Measurements from ENCODE around the gene MEG3.

Gene MEG3

GRCh38 chr14:100866666-100867630 lies 41.0 kb downstream of the MEG3 start:
- no peak for DNase-seq

GRCh38 chr14:100867631-100868315 lies 41.9 kb downstream of the MEG3 start:
- no peak for DNase-seq

- DNase-seq, result no peak
Observed at GRCh38 chr14:100868621-100869370, 42.9 kb downstream of the MEG3 start.

- no peak for DNase-seq
Observed at GRCh38 chr14:100871234-100872186, 45.6 kb downstream of the MEG3 start.

GRCh38 chr14:100872259-100873095 lies 46.6 kb downstream of the MEG3 start:
- DNase-seq, result no peak

GRCh38 chr14:100873096-100873482 lies 47.2 kb downstream of the MEG3 start:
- DNase-seq, result no peak

GRCh38 chr14:100874051-100874410 lies 48.1 kb downstream of the MEG3 start:
- DNase-seq, result no peak

- DNase-seq, result no peak
Observed at GRCh38 chr14:100874411-100875091, 48.6 kb downstream of the MEG3 start.

- no peak for DNase-seq
Observed at GRCh38 chr14:100875126-100875525, 49.2 kb downstream of the MEG3 start.

GRCh38 chr14:100875861-100876590 lies 50.1 kb downstream of the MEG3 start:
- DNase-seq, result no peak

GRCh38 chr14:100878271-100879146 lies 52.6 kb downstream of the MEG3 start:
- no peak for DNase-seq

- no peak for DNase-seq
Observed at GRCh38 chr14:100879194-100879593, 53.3 kb downstream of the MEG3 start.

GRCh38 chr14:100879782-100880181 lies 53.9 kb downstream of the MEG3 start:
- no peak for DNase-seq

- no peak for DNase-seq
Observed at GRCh38 chr14:100880271-100881101, 54.6 kb downstream of the MEG3 start.

GRCh38 chr14:100881211-100882025 lies 55.5 kb downstream of the MEG3 start:
- no peak for DNase-seq

- no peak for DNase-seq
Observed at GRCh38 chr14:100882026-100882967, 56.4 kb downstream of the MEG3 start.
